H9 (cell line): ENCODE measurements around the gene CRY1. TPM values are rescaled to one million over a fixed set of nuclear protein-coding genes. Genes with fewer than 3 reads are reported as not detected.

Experiments
- DNase-seq: peaks from one replicate; pipeline ENCODE4 v3.0.0-alpha.2; 2017
- H2AFZ ChIP-seq: one replicate; pipeline ENCODE4 v1.6.1; 2013; ENCODE audit warnings: mild to moderate bottlenecking, low read length, control low read depth, moderate library complexity
- H2AK5ac ChIP-seq: 2 replicates; pipeline ENCODE4 v1.6.1; 2013; ENCODE audit warnings: low read length, control low read depth, mixed read lengths; ENCODE audit not compliant: insufficient read length
- H2BK120ac ChIP-seq: one replicate; pipeline ENCODE4 v1.6.1; 2013; ENCODE audit warnings: low read depth, mild to moderate bottlenecking, low read length, control low read depth, inconsistent platforms; ENCODE audit not compliant: poor library complexity, severe bottlenecking
- H2BK12ac ChIP-seq: 2 replicates; pipeline ENCODE4 v1.6.1; 2013; ENCODE audit warnings: low read length, control low read depth, mixed read lengths, low read depth; ENCODE audit not compliant: insufficient read length
- H2BK15ac ChIP-seq: 2 replicates; pipeline ENCODE4 v1.6.1; 2013; ENCODE audit warnings: low read depth, low read length, control low read depth
- H2BK20ac ChIP-seq: one replicate; pipeline ENCODE4 v1.6.1; 2013; ENCODE audit warnings: low read depth, mild to moderate bottlenecking, low read length, control low read depth, inconsistent platforms; ENCODE audit not compliant: poor library complexity, severe bottlenecking
- H2BK5ac ChIP-seq: 2 replicates; pipeline ENCODE4 v1.6.1; 2013; ENCODE audit warnings: low read length, control low read depth, mixed read lengths; ENCODE audit not compliant: insufficient read length
- H3K14ac ChIP-seq: 2 replicates; pipeline ENCODE4 v1.6.1; 2013; ENCODE audit warnings: low read length, control low read depth; ENCODE audit not compliant: insufficient read depth
- H3K18ac ChIP-seq: 2 replicates; pipeline ENCODE4 v1.6.1; 2013; ENCODE audit warnings: low read depth, mild to moderate bottlenecking, mixed read lengths, low read length, control low read depth; ENCODE audit not compliant: insufficient read length
- H3K23ac ChIP-seq: 2 replicates; pipeline ENCODE4 v1.6.1; 2013; ENCODE audit warnings: low read length, control low read depth, mixed read lengths, low read depth; ENCODE audit not compliant: insufficient read length
- H3K23me2 ChIP-seq: 2 replicates; pipeline ENCODE4 v1.6.1; 2013; ENCODE audit warnings: low read depth, mild to moderate bottlenecking, mixed read lengths, low read length, control low read depth; ENCODE audit not compliant: insufficient read length, poor library complexity, severe bottlenecking
- H3K27ac ChIP-seq: 2 replicates; pipeline ENCODE4 v1.5.1; 2013; ENCODE audit warnings: low read length, control low read depth, mixed read lengths, low read depth; ENCODE audit not compliant: insufficient read length
- H3K27me3 ChIP-seq: 2 replicates; pipeline ENCODE4 v1.6.1; 2013; ENCODE audit warnings: low read length, control low read depth, inconsistent platforms; ENCODE audit not compliant: insufficient read depth
- H3K4ac ChIP-seq: 2 replicates; pipeline ENCODE4 v1.6.1; 2013; ENCODE audit warnings: low read depth, mild to moderate bottlenecking, control low read depth, inconsistent platforms, low read length, moderate library complexity
- H3K4me1 ChIP-seq: 2 replicates; pipeline ENCODE4 v1.6.1; 2013; ENCODE audit warnings: low read length, control low read depth, inconsistent platforms; ENCODE audit not compliant: insufficient read depth
- H3K4me2 ChIP-seq: 2 replicates; pipeline ENCODE4 v1.6.1; 2013; ENCODE audit warnings: low read length, control low read depth, mixed read lengths; ENCODE audit not compliant: insufficient read length, insufficient read depth
- H3K56ac ChIP-seq: 2 replicates; pipeline ENCODE4 v1.6.1; 2013; ENCODE audit warnings: low read depth, mild to moderate bottlenecking, mixed read lengths, low read length, control low read depth; ENCODE audit not compliant: insufficient read length
- H3K79me1 ChIP-seq: 2 replicates; pipeline ENCODE4 v1.6.1; 2013; ENCODE audit warnings: low read depth, mild to moderate bottlenecking, moderate library complexity, low read length, control low read depth, inconsistent platforms; ENCODE audit not compliant: insufficient read depth, poor library complexity, severe bottlenecking
- H3K79me2 ChIP-seq: 2 replicates; pipeline ENCODE4 v1.6.1; 2013; ENCODE audit warnings: low read length, control low read depth, inconsistent platforms; ENCODE audit not compliant: insufficient read depth
- H3K9ac ChIP-seq: 2 replicates; pipeline ENCODE4 v1.6.1; 2013; ENCODE audit warnings: low read length, control low read depth, mixed read lengths; ENCODE audit not compliant: insufficient read length; ENCODE audit errors: extremely low read depth
- H3K9me3 ChIP-seq: one replicate; pipeline ENCODE4 v1.6.1; 2013; ENCODE audit warnings: low read depth, low read length, inconsistent platforms; ENCODE audit not compliant: control insufficient read depth
- H3T11ph ChIP-seq: one replicate; pipeline ENCODE4 v1.6.1; 2013; ENCODE audit warnings: mild to moderate bottlenecking, low read length, control low read depth, inconsistent platforms
- H4K20me1 ChIP-seq: one replicate; pipeline ENCODE4 v1.6.1; 2013; ENCODE audit not compliant: control insufficient read depth, insufficient read length, insufficient read depth
- H4K5ac ChIP-seq: 2 replicates; pipeline ENCODE4 v1.6.1; 2013; ENCODE audit warnings: low read depth, mild to moderate bottlenecking, mixed read lengths, low read length, control low read depth; ENCODE audit not compliant: insufficient read length
- H4K8ac ChIP-seq: replicated peaks from 2 replicates; pipeline ENCODE4 v1.6.1; 2013; ENCODE audit warnings: low read length, control low read depth, mixed read lengths, low read depth; ENCODE audit not compliant: insufficient read length
- H4K91ac ChIP-seq: 2 replicates; pipeline ENCODE4 v1.6.1; 2013; ENCODE audit warnings: low read depth, mild to moderate bottlenecking, moderate library complexity, mixed read lengths, low read length, control low read depth; ENCODE audit not compliant: insufficient read length
- H3K27ac Mint-ChIP-seq, 3 experiments: 2 replicates in 2 of 3; 3 replicates in 1 of 3; pipeline ENCODE4 v1.8.0; 2020 to 2021; ENCODE audit warnings: mixed read lengths in 3 of 3, mild to moderate bottlenecking in 1 of 3, moderate library complexity in 1 of 3
- H3K27me3 Mint-ChIP-seq: 2 replicates; pipeline ENCODE4 v1.8.0; 2021; ENCODE audit warnings: low read depth, mild to moderate bottlenecking, moderate library complexity, mixed read lengths
- H3K36me3 Mint-ChIP-seq, 3 experiments: 2 replicates in 2 of 3; 3 replicates in 1 of 3; pipeline ENCODE4 v1.8.0; 2020 to 2021; ENCODE audit warnings: low read depth in 3 of 3, mixed read lengths in 3 of 3; ENCODE audit not compliant: insufficient read depth in 1 of 3
- H3K4me1 Mint-ChIP-seq, 2 experiments: 2 replicates each; pipeline ENCODE4 v1.8.0; 2020; ENCODE audit warnings: mixed read lengths in 2 of 2
- H3K4me3 Mint-ChIP-seq, 2 experiments: 2 replicates in 1 of 2; 3 replicates in 1 of 2; pipeline ENCODE4 v1.8.0; 2020 to 2021; ENCODE audit warnings: mild to moderate bottlenecking in 2 of 2, mixed read lengths in 2 of 2, moderate library complexity in 1 of 2
- H3K9me3 Mint-ChIP-seq, 2 experiments: 2 replicates in 1 of 2; 3 replicates in 1 of 2; pipeline ENCODE4 v1.8.0; 2020; ENCODE audit warnings: mild to moderate bottlenecking in 2 of 2, mixed read lengths in 2 of 2, moderate library complexity in 1 of 2
- CTCF ChIP-seq: fragments of 200-600 bp; sonication (generic); conservative IDR thresholded peaks from 3 replicates; pipeline ENCODE4 v1.8.0; 2021; ENCODE audit warnings: antibody characterized with exemption, mild to moderate bottlenecking
- total RNA-seq: library from RNA; stranded (reverse); gene quantifications from 2 replicates; pipeline ENCODE4 v1.2.1, GENCODE V29; 2021

Gene CRY1
- total RNA-seq, 1 experiment from 2014 or later, result 23.5 TPM

DNA sequence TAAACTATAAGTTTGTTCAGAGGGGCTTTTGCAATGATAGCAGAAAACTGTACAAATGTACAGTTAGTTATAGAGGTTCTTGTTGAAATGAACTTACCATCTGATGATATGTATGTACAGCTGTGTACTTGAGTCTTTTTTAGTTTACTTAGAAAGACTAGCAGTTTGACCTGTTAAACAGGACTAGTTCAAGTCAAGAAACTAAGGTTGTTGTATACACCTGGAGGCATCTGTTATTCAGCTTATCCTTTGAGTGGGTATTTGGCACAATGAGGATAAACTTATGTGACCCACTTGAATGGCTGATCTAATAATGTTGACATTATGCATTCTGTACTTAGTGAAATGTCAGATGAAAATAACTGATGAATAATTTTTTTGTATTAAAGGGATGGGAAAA is 119.8 kb downstream of the CRY1 start:
- Histone ChIP-seq H3T11ph (no peak overlapping the region), H2BK20ac (no peak overlapping the region), H2BK5ac (no peak overlapping the region), H4K5ac (no peak overlapping the region), H2BK12ac (no peak overlapping the region), H3K56ac (no peak overlapping the region), H3K9me3 (no peaks in the 10 kb centered on the region), H4K20me1 (no peaks in the 10 kb centered on the region), H3K23ac (no peak overlapping the region), H3K79me2 (0 out of 2 replicates have a peak, but pooled peaks cover 2% of the 10 kb centered on the region), H4K8ac (no peak overlapping the region), H2BK15ac (no peak overlapping the region), H4K91ac (no peak overlapping the region), H3K4me2 (no peak overlapping the region), H3K23me2 (no peaks in the 10 kb centered on the region), H2AK5ac (no peak overlapping the region), H3K79me1 (no peaks in the 10 kb centered on the region), H3K9ac (no peak overlapping the region), H3K18ac (no peak overlapping the region), H3K27ac (no peak overlapping the region), H3K4ac (no peak overlapping the region), H3K14ac (no peak overlapping the region), H2AFZ (no peak overlapping the region), H3K27me3 (no peaks in the 10 kb centered on the region), H3K4me1 (no peaks in the 10 kb centered on the region), H2BK120ac (no peak overlapping the region)
- no peak for DNase-seq
- no peaks in the 10 kb centered on the region for H3K9me3 Mint-ChIP-seq
- H3K4me3 Mint-ChIP-seq, result no peak overlapping the region
- H3K36me3 Mint-ChIP-seq, result peaks cover 2 to 12% (median 6%) of the 10 kb centered on the region in 3 experiments; a peak in 6 of 7 replicates
- TF ChIP-seq CTCF, result no peak
- no peaks in the 10 kb centered on the region for H3K4me1 Mint-ChIP-seq
- H3K27me3 Mint-ChIP-seq, result no peaks in the 10 kb centered on the region
- no peak overlapping the region for H3K27ac Mint-ChIP-seq
